BJ (cell line): Measurements from ENCODE around the gene NKAIN4. TPM values are rescaled to one million over a fixed set of nuclear protein-coding genes. Genes with fewer than 3 reads are reported as not detected.

Experiments used
- CTCF ChIA-PET: fragments of 350-600 bp; formaldehyde crosslinking; extraction: SDS; loops from one replicate; lab custom pipeline; 2021; ENCODE audit warnings: antibody characterized with exemption, inconsistent platforms; lab: Yijun Ruan, JAX
- POLR2A ChIA-PET: fragments of 300-600 bp; sonication (Branson Sonifier 250); formaldehyde crosslinking; extraction: SDS; loops from one replicate; lab custom pipeline; 2021; ENCODE audit warnings: antibody characterized with exemption; lab: Charles Lee
- DNase-seq: peaks from one replicate; pipeline ENCODE4 v3.0.0-alpha.2; 2011; ENCODE audit warnings: low read depth
- H3K27me3 ChIP-seq: 2 replicates; pipeline ENCODE4 v1.6.0; 2011; ENCODE audit warnings: low read length; ENCODE audit not compliant: control insufficient read depth, insufficient read depth
- H3K36me3 ChIP-seq: 2 replicates; pipeline ENCODE4 v1.5.1; 2011; ENCODE audit warnings: low read length; ENCODE audit not compliant: control insufficient read depth, insufficient read depth
- H3K4me3 ChIP-seq: 2 replicates; pipeline ENCODE4 v1.5.1; 2011; ENCODE audit warnings: low read depth, mild to moderate bottlenecking, control low read depth, low read length
- CTCF ChIP-seq: IDR thresholded peaks from 2 replicates; pipeline ENCODE4 v1.5.1; 2011; ENCODE audit warnings: low read depth, mild to moderate bottlenecking, control low read depth, inconsistent platforms, low read length, moderate library complexity; ENCODE audit not compliant: insufficient read depth
- polyA plus RNA-seq: library from polyadenylated mRNA; depleted of rRNA; stranded (reverse); fragments of >200 nt; gene quantifications from 2 replicates; pipeline ENCODE4 v1.2.3, GENCODE V29; 2011; rRNA removed
- small RNA-seq: library from RNA; depleted of rRNA; stranded (forward); fragments of <200 nt; gene quantifications from one replicate; pipeline ENCODE3, GENCODE V24; 2012; ENCODE audit warnings: low replicate concordance, low read depth; ENCODE audit not compliant: insufficient read length

NKAIN4 gene
- polyA plus RNA-seq, 1 experiment, result not detected

- DNase-seq, result no peak
- CTCF ChIA-PET, result interaction anchor here (0.7 to 1.1 kb wide), 2 partner anchors 9 to 21 kb away, joined by 3 to 4 read pairs; no protein-coding TSS in a partner anchor
- Histone ChIP-seq H3K27me3 (no peaks in the 10 kb centered on the region), H3K36me3 (peaks cover 3% of the 10 kb centered on the region), H3K4me3 (no peak overlapping the region)
- POLR2A ChIA-PET, result no interaction called here
- TF ChIP-seq CTCF, result no peak
Observed at GRCh38 chr20:63190828-63191227, 63.4 kb downstream of the NKAIN4 start.

Small RNA genes lying within 50 kb of the gene (small RNA-seq; reads per million reads assigned to genes)
- gene MIR3196 (not detected), gene MIR4326 (not detected)

Other genes with a start within 250 kb of the NKAIN4 start
- not detected in 2 replicates for gene BHLHE23, start 247.5 kb downstream of the NKAIN4 start, polyA plus RNA-seq
- gene YTHDF1, start 38.3 kb downstream of the NKAIN4 start, polyA plus RNA-seq, result 17.5 and 19.1 TPM in 2 replicates
- not detected in 2 replicates for gene BIRC7, start 18.6 kb downstream of the NKAIN4 start, polyA plus RNA-seq
- gene ARFGAP1, start 18.4 kb upstream of the NKAIN4 start, polyA plus RNA-seq, result 49.8 and 76.5 TPM in 2 replicates
- not detected in 2 replicates for gene COL20A1, start 38.7 kb upstream of the NKAIN4 start, polyA plus RNA-seq
- not detected in 2 replicates for gene CHRNA4, start 106.9 kb upstream of the NKAIN4 start, polyA plus RNA-seq
- gene KCNQ2, start 218.2 kb upstream of the NKAIN4 start, polyA plus RNA-seq, result not detected in 2 replicates
- 8.3 and 9.4 TPM in 2 replicates for gene EEF1A2, start 244.6 kb upstream of the NKAIN4 start, polyA plus RNA-seq